AML-193 (cell line): Measurements from ENCODE around the gene SRD5A1.
"Not testable (repeated sequence)": the region's sequence is repeated elsewhere in the genome, so short reads cannot be mapped to it uniquely, and the experiment has no call there.

Experiments
- DNase-seq, 2 experiments: peaks; one replicate each; lab custom pipeline; 2025; lab: John Stamatoyannopoulos, UW

The SRD5A1 gene

GRCh38 chr5:6644794-6645241 is 11.6 kb downstream of the SRD5A1 start:
- no peak for DNase-seq

DNA sequence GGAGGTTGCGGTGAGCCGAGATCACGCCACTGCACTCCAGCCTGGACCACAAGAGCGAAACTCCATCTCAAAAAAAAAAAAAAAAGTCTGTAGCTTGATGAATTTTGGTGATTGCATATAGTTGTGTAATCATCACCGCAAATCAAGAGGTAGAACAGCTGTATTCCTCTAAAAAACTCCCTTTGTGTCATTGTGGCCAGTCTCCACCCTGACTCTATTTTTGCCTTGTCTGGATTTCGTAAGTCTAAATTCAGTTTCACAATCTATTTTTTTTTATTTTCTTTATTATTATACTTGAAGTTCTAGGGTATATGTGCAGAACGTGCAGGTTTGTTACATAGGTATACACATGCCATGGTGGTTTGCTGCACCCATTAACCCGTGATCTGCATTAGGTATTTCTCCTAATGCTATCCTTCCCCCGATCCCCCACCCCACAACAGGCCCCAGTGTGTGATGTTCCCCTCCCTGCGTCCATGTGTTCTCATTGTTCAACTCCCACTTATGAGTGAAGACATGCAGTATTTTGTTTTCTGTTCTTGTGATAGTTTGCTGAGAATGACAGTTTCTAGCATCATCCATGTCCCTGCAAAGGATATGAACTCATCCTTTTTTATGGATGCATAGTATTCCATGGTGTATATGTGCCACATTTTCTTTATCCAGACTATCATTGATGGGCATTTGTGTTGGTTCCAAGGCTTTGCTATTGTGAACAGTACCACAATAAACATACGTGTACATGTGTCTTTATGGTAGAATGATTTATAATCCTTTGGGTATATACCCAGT is 12.5 kb downstream of the SRD5A1 start:
- peak; percentile 77 to 84 for DNase-seq

DNA sequence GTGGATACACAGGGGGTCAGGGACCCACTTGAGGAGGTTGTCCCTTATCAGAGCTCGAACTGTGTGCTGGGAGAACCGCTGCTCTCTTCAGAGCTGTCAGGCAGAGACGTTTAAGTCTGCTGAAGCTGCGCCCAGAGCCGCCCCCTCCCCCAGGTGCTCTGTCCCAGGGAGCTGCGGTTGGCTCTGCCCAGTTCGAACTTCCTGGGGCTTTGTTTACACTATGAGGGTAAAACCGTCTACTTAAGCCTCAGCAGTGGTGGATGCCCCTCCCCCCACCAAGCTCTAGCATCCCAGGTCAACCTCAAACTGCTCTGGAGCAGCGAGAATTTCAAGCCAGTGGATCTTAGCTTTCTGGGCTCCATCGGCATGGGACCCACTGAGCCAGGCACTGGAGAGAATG is 15.9 kb downstream of the SRD5A1 start:
- DNase-seq: no peak

DNA sequence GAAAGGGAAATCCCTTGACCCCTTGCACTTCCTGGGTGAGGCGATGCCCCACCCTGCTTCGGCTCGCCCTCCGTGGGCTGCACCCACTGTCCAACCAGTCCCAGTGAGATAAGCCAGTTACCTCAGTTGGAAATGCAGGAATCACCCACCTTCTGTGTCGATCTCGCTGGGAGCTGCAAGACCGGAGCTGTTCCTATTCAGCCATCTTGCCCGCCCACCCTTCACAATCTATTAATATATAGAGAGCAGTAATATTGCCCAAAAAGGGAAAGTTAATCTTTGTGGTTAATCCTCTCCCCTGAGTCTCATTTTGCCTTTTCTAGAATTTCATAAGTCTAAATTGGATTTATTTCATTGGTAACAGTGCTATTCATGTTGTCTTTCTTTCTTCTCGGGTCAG is 16.4 kb downstream of the SRD5A1 start:
- no peak for DNase-seq

DNA sequence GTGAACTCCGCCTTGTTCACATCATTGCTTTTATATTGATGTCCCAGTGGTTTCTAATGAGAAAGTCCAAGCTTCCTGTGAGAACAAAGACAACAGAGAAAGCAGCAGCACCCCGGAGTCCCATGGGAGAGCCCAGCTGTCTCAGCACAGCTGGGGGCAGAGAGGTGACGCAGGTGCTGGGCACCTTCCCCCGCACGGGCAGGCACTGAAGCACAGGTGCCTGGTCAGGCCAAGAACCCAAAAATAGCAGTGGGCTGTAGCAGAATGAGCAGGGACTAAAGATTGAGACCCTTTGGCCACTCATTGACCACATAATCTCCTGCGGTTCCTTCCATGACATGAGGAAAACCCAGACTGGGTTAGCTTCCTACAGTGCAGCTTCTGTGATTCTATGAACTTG is 18.8 kb downstream of the SRD5A1 start:
- DNase-seq: no peak

DNA sequence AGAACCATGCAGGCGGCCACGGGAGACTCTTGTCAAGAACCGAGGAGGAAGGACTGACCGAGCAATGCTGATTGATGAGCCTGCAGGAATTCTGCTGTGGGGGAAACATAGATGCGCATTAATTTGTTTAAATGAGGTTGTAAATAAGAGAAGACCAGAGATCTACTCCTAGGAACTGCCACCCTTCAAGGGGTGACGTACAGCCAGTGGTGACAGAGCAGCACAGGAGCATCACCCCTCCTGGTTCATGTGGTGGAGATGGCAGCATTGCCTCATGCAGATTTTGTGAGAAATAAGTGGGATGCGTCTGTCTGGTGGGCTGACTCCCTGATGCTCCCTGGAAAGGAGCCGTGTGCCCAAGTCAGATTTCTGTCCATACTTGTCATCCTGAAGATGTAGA is 22.2 kb downstream of the SRD5A1 start:
- no peak for DNase-seq

DNA sequence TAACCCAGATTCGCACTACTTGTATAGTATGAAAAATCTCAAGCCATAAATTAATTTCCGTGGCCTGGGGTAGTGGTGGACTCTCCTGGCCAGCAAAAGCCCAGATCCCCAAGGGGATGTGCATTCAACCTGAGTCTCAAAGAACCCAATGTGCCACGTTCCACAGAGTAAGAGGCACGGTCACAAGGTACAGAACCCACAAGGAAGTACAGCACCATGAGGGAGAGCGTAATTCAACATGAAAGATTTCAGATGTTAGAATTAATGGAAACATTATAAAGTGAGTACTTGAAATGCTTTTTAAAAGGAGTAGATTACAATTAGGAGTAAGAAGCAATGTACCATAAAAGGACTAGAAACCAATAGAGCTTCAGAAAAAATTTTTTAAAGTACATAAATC is 23.4 kb downstream of the SRD5A1 start:
- DNase-seq: no peak

- no peak for DNase-seq
Measured at GRCh38 chr5:6659941-6660684, 26.9 kb downstream of the SRD5A1 start.

DNA sequence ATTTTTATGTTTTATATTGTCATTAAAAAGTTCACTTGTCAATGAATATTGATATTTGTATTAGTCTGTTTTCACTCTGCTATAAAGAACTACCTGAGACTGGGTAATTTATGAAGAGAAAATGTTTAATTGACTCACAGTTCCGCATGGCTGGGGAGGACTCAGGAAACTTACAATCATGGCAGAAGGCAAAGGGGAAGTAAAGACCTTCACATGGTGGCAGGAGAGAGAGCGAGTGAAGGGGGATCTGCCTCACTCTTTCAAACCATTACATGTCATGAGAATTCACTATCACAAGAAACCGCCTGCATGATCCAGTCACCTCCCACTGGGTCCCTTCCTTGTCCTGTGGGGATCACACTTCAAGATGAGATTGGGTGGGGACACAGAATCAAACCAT is 27.4 kb downstream of the SRD5A1 start:
- no peak for DNase-seq

GRCh38 chr5:6666762-6667161 is 33.5 kb downstream of the SRD5A1 start:
- no peak for DNase-seq

DNA sequence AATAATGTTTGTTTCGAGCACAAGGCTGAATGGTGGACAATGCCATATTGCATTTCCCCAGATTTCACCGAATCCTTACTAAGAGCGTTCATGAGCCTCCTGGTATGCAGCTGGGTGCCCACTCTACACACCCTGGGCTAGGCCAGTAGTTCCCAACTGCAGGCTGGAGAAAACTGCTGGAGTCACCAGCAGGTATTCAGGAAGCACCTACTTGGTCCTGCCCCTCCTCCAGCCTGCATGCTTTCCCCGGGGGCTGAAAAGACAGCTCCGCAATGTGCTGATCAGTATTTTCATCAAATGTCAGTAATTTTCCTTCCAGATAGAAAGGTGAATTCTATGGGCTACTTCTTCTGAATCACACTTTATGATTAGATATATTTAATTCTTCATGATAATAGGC is 34.4 kb downstream of the SRD5A1 start:
- DNase-seq: no peak

GRCh38 chr5:6668717-6669116 is 35.5 kb downstream of the SRD5A1 start:
- DNase-seq: not testable (repeated sequence)

- no peak for DNase-seq
Measured at GRCh38 chr5:6673031-6673430, 39.8 kb downstream of the SRD5A1 start.

- DNase-seq: no peak
Measured at GRCh38 chr5:6673963-6674362, 40.7 kb downstream of the SRD5A1 start.

- DNase-seq: no peak
Measured at GRCh38 chr5:6674421-6674820, 41.2 kb downstream of the SRD5A1 start.

DNA sequence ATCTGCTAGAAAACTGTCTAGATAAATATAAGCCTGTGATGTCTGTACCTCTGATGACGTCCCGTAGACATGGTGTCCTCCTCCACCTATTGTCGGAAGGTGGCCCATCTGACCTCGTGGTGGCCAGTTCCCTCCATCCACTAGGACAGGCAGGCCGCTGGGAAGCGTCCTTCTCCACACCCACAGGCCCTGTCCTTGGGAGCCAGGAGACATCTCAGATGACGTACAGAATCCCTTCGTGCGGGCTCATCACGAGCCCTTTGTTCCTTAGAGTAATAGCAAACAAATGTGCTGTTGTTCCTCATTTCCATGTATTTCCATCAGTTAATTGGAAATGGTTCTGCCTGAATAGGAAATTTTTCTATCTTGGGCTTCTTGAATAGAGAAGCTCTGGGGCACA is 41.6 kb downstream of the SRD5A1 start:
- no peak for DNase-seq

DNA sequence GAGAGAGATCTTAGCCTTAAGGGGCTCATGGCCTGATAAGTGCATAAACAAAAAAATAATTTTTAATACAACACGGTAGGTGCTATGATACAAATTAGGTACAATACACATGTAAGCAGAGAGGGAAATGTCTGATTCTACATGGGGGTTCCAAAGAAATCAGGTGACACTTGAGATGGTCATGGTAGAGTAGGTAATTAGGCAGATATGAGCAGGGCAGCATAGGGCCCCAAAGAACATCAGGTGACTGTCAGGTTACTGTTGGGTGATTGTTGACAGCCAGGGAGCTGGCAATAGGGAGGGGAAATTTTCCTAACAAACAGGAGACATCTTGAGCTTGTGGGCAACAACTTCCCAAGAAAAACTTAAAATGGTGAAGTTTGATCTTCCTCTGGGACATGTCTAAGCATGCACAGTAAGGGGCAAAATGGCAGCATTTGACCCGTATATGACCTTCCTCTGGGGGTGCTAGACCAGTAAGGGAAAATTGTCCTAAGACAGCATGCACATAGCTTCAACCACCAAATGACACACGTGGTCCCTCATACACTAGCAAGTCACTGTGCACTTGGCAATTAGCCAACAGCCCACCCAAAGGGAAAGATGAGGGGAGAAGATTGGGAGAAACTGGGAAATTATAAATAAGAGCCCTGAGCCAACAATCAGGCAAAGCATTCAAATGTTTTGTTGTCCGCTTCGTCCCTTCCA is 42.7 kb downstream of the SRD5A1 start:
- no peak for DNase-seq

DNA sequence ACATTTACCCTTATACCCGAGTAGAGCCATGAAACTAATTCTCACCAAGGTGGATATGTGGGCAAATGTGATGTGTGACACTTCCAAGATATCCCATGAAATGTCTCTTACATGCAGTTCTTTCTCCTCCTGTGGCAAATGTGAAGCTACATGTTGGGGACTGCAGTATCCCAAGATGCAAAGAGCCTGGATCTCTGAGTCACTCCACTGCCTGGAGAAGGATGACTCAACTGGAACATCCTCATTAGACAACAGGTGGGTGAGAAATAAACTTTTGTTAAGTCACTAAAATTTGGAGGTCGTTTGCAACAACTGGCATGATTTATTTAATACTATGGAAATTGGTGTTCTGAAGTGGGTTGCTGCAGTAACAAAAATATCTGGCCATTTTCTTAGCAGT is 43.5 kb downstream of the SRD5A1 start:
- no peak for DNase-seq

GRCh38 chr5:6678385-6678784 is 45.1 kb downstream of the SRD5A1 start:
- no peak for DNase-seq

DNA sequence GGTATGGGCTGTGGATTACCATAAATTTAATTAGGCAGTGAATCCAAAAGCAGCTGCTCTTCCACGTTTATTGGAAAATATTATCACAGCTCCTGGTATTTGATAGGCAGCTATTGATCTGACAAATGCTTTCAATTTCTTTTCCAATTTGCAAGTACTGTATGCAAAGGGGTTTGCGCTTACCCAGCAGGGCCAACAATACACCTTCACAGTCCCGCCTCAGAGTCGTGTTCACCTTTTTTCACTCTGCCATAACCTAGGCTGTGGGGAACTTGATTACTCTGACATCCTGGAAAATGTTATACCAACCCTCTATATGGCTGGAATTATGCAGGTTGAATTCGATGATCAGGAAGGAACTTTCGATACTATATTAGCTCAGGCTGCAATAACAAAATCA is 47.7 kb downstream of the SRD5A1 start:
- DNase-seq: no peak

DNA sequence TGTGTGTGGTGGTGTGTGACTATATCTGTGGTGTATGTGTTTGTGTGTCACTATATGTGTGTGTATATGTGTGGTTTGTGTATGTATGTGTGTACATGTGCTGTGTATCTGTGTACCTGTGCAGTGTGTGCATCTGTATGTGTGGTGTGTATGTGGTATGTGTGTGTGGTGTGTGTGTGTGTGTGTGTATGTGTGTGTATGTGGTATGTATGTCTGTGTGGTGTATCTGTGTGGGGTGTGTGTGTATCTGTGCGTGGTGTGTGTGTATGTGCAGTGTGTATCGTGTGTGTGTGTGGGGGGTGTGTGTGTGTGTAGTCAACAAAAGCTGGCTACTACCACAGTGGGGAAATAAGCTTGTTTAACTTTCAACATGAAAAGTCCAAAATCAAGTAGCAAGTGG is 48.4 kb downstream of the SRD5A1 start:
- DNase-seq: no peak

- no peak for DNase-seq
Measured at GRCh38 chr5:6682239-6682638, 49.0 kb downstream of the SRD5A1 start.

DNA sequence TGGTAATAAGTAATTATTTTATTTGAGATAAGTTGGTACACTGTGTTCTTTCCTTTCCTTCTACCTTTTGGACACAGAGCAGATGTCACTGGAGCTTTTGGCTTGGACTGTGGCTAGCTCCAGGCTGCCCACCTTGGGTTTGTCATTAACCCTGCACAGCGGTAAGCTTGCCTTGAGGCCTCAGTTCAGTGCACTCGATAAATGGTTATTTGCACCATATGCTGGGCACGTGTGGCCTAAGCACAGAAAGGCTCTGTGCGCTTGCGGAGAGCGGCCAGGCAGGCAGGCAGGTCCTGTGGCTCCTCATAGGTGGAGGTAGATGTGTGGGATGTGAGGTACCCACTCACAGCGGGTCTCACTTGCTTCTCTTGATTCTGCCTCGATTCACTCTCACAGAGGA is 50.0 kb downstream of the SRD5A1 start:
- no peak for DNase-seq
